Keratinocyte (primary cell): ENCODE results near the gene ACTL10. TPM values are rescaled to one million over a fixed set of nuclear protein-coding genes. Genes with fewer than 3 reads are reported as not detected.

Experiments
- DNase-seq: peaks from one replicate; pipeline ENCODE4 v3.0.0-alpha.2; 2011; ENCODE audit warnings: low read depth, missing footprints, low spot score
- FAIRE-seq: peaks from 2 replicates; lab custom pipeline; 2011; peaks lifted over from hg19 to GRCh38; lab: Jason Lieb, UNC
- H2AFZ ChIP-seq: 2 replicates; pipeline ENCODE4 v1.6.0; 2012; ENCODE audit warnings: low read length, control low read depth, inconsistent platforms; ENCODE audit not compliant: control insufficient read depth
- H3K27ac ChIP-seq: 2 replicates; pipeline ENCODE4 v1.5.1; 2011; ENCODE audit warnings: low read length; ENCODE audit not compliant: control insufficient read depth, insufficient read depth
- H3K27me3 ChIP-seq: 3 replicates; pipeline ENCODE4 v1.6.0; 2011; ENCODE audit warnings: low read length; ENCODE audit not compliant: control insufficient read depth, insufficient read depth; ENCODE audit errors: extremely low read depth
- H3K36me3 ChIP-seq, 2 experiments: 2 replicates in 1 of 2; 3 replicates in 1 of 2; pipeline ENCODE4 v1.5.1; 2011; ENCODE audit warnings: low read length in 2 of 2, mild to moderate bottlenecking in 1 of 2; ENCODE audit not compliant: control insufficient read depth in 2 of 2, insufficient read depth in 2 of 2; ENCODE audit errors: extremely low read depth in 1 of 2
- H3K4me1 ChIP-seq: 3 replicates; pipeline ENCODE4 v1.5.1; 2011; ENCODE audit warnings: low read length; ENCODE audit not compliant: control insufficient read depth, insufficient read depth; ENCODE audit errors: extremely low read depth
- H3K4me2 ChIP-seq: 3 replicates; pipeline ENCODE4 v1.6.0; 2011; ENCODE audit warnings: low read depth, low read length; ENCODE audit not compliant: control insufficient read depth, insufficient read depth; ENCODE audit errors: extremely low read depth
- H3K4me3 ChIP-seq, 3 experiments: fragments of 200-600 bp in 1 of 3; sonication (generic) in 1 of 3; 2 replicates in 2 of 3; 3 replicates in 1 of 3; pipeline ENCODE4 v1.5.1; 2011 to 2016; ENCODE audit warnings: low read length in 3 of 3, mild to moderate bottlenecking in 3 of 3, control low read depth in 2 of 3, inconsistent platforms in 1 of 3, low read depth in 1 of 3, mixed read lengths in 1 of 3, mixed run types in 1 of 3, moderate library complexity in 1 of 3; ENCODE audit not compliant: control insufficient read depth in 2 of 3, insufficient read depth in 2 of 3; ENCODE audit errors: extremely low read depth in 1 of 3
- H3K79me2 ChIP-seq: 2 replicates; pipeline ENCODE4 v1.6.0; 2012; ENCODE audit warnings: low read length; ENCODE audit not compliant: control insufficient read depth, insufficient read depth
- H3K9ac ChIP-seq: 3 replicates; pipeline ENCODE4 v1.6.0; 2011; ENCODE audit warnings: low read length; ENCODE audit not compliant: control insufficient read depth, insufficient read depth; ENCODE audit errors: extremely low read depth
- H3K9me1 ChIP-seq: 3 replicates; pipeline ENCODE4 v1.6.0; 2011; ENCODE audit warnings: low read length; ENCODE audit not compliant: control insufficient read depth, insufficient read depth; ENCODE audit errors: extremely low read depth
- H3K9me3 ChIP-seq: 2 replicates; pipeline ENCODE4 v1.5.1; 2012; ENCODE audit warnings: low read depth, low read length; ENCODE audit not compliant: control insufficient read depth
- H4K20me1 ChIP-seq: 3 replicates; pipeline ENCODE4 v1.6.0; 2011; ENCODE audit warnings: low read length; ENCODE audit not compliant: control insufficient read depth, insufficient read depth; ENCODE audit errors: extremely low read depth
- CTCF ChIP-seq, 3 experiments: IDR thresholded peaks in 1 of 3; conservative IDR thresholded peaks in 1 of 3; optimal IDR thresholded peaks in 1 of 3; 2 replicates in 2 of 3; 3 replicates in 1 of 3; pipeline versions ENCODE3 to v1.5.1; 2011; ENCODE audit warnings: low read length in 3 of 3, mild to moderate bottlenecking in 3 of 3, moderate library complexity in 2 of 3, control low read depth in 1 of 3, inconsistent platforms in 1 of 3; ENCODE audit not compliant: insufficient read depth in 2 of 3; ENCODE audit errors: extremely low read depth in 1 of 3
- EZH2 ChIP-seq: IDR thresholded peaks from one replicate; pipeline ENCODE4 v1.6.1; 2012; ENCODE audit warnings: inconsistent platforms, mild to moderate bottlenecking, low read length, moderate library complexity
- dilution Hi-C: fragments of 300-500 bp; cut with MboI; formaldehyde crosslinking; loops from one replicate; pipeline ENCODE4 v1.7.0; 2020; ENCODE audit warnings: low sequenced_read_pairs; ENCODE audit not compliant: extremely low pct_ligation_motif_present
- polyA plus RNA-seq, 5 experiments: library from polyadenylated mRNA; depleted of rRNA in 3 of 5; stranded (reverse) in 3 of 5; stranded (forward) in 1 of 5; unstranded in 1 of 5; fragments of >200 nt; gene quantifications; 1 replicate in 1 of 5; 2 replicates in 3 of 5; 3 replicates in 1 of 5; pipeline versions ENCODE4 v1.2.1 to v1.2.3, GENCODE V29; 2011 to 2012; ENCODE audit warnings: missing spikeins in 2 of 5, low read depth in 1 of 5, low replicate concordance in 1 of 5

Gene ACTL10
- polyA plus RNA-seq, 1 donor (not counting 4 experiments of a cell fraction or from before 2014, with no cell fraction given): 0.28 TPM

DNA sequence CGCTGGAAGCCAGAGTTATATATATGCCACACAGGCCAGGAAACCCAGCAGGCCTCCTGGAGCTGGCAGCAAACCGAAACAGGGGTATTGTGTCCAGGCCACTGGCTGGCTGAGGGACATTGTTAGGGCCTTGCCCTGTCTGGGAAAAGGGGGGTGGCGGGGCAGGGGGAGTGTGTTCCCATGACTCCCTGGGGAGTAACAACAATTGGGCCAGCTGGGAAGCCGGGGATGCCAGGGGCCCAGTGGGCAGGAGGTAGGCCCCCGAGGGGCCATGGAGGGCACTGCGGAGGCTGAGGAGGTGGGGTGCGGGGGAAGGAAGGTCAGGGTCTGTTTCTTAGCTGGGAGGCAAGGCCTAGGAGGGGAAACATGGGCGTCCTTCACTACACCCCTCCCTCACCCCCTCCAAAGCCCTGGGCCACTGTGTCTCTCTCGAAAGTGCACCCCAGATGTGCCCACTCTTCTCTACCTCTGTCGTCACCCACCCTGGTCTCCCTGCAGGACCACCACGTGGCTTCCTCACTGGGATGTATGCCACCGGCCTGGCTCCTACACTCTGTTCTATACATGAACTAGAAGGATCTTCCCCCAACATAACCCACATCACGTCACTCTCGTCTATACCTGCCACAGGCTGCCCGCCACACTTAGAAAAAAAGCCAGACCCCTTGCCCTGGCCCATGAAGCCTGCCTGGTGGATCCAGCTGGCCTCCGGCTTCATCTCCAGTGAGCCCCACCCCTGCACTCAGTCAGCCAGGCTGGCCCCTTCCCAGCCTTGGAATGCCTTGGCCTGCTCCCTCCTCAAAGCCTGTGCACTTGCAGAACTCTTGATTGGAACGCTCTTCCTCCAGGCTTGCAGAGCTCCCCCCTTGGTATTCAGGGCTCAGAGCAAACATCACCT is 27.2 kb downstream of the ACTL10 start:
- FAIRE-seq (no peak), DNase-seq (no peak)
- TF ChIP-seq CTCF (optimal IDR thresholded peaks at IDR 0.05 in 1 of 3, IDR thresholded peaks at IDR 0.05 in 1 of 3, conservative IDR thresholded peaks at IDR 0.05 in 1 of 3; ENCODE audit: extremely low read depth in 1 of 3, insufficient read depth in 2 of 3, low read length in 3 of 3) (no peak), EZH2 (no peak)
- H3K79me2 ChIP-seq: no peaks in the 10 kb centered on the region
- H3K9ac ChIP-seq: no peak overlapping the region
- no peak overlapping the region for H3K4me3 ChIP-seq
- H3K9me3 ChIP-seq: no peaks in the 10 kb centered on the region
- no peak overlapping the region for H2AFZ ChIP-seq
- no peaks in the 10 kb centered on the region for H4K20me1 ChIP-seq
- H3K27ac ChIP-seq: no peak overlapping the region
- dilution Hi-C loops: no loop called here
- H3K27me3 ChIP-seq: no peaks in the 10 kb centered on the region
- no peaks in the 10 kb centered on the region for H3K36me3 ChIP-seq
- H3K9me1 ChIP-seq: no peaks in the 10 kb centered on the region
- H3K4me2 ChIP-seq: no peak overlapping the region
- H3K4me1 ChIP-seq: no peaks in the 10 kb centered on the region

- no peak overlapping the region for H2AFZ ChIP-seq
- no peaks in the 10 kb centered on the region for H3K9me1 ChIP-seq
- H3K9me3 ChIP-seq: no peaks in the 10 kb centered on the region
- H4K20me1 ChIP-seq: no peaks in the 10 kb centered on the region
- DNase-seq (no peak), FAIRE-seq (no peak)
- H3K27me3 ChIP-seq: no peaks in the 10 kb centered on the region
- dilution Hi-C loops: no loop called here
- no peak overlapping the region for H3K4me3 ChIP-seq
- no peaks in the 10 kb centered on the region for H3K36me3 ChIP-seq
- no peak for TF ChIP-seq EZH2
- no peak for TF ChIP-seq CTCF (optimal IDR thresholded peaks at IDR 0.05 in 1 of 3, IDR thresholded peaks at IDR 0.05 in 1 of 3, conservative IDR thresholded peaks at IDR 0.05 in 1 of 3; ENCODE audit: extremely low read depth in 1 of 3, insufficient read depth in 2 of 3, low read length in 3 of 3)
- no peak overlapping the region for H3K4me2 ChIP-seq
- no peak overlapping the region for H3K27ac ChIP-seq
- H3K9ac ChIP-seq: no peak overlapping the region
- H3K79me2 ChIP-seq: no peaks in the 10 kb centered on the region
- H3K4me1 ChIP-seq: no peaks in the 10 kb centered on the region
These were observed 27.9 kb downstream of the ACTL10 start for GRCh38 chr20:33694639-33695012.
